ENCODE data around the gene COX4I1.
"Not testable (repeated sequence)": the region's sequence is repeated elsewhere in the genome, so short reads cannot be mapped to it uniquely, and the experiment has no call there.

The COX4I1 gene

DNA sequence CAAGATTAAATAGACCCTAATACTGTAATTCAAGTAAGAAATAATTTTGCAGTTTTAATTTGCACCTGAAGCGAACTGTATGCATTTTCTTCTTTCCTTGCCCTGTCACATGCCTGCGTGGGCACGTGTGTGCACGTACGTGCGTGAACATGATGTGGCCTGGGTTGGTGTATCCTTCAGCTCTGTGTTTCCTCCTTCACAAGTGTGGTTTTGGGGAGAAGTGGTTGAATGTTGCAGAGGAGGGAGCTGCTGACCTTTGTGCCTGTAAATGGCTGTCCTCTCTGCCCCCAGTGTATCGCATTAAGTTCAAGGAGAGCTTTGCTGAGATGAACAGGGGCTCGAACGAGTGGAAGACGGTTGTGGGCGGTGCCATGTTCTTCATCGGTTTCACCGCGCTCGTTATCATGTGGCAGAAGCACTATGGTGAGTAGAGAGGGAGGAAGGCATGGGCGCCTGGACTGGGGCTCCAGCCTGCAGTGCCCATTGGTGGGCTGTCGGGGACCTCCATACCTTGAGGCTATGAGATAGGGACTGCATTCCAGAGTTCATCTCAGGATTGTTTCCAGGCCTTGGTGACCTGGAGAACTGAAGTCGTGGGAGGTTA lies 6.0 kb downstream of the COX4I1 start:
- no peak for DNase-seq

GRCh38 chr16:85806539-85806938 lies 7.0 kb downstream of the COX4I1 start:
- no peak for DNase-seq

GRCh38 chr16:85807340-85807739 lies 7.8 kb downstream of the COX4I1 start:
- DNase-seq: not testable (repeated sequence)

- DNase-seq: not testable (repeated sequence)
These were observed 8.6 kb downstream of the COX4I1 start for GRCh38 chr16:85808104-85808503.

DNA sequence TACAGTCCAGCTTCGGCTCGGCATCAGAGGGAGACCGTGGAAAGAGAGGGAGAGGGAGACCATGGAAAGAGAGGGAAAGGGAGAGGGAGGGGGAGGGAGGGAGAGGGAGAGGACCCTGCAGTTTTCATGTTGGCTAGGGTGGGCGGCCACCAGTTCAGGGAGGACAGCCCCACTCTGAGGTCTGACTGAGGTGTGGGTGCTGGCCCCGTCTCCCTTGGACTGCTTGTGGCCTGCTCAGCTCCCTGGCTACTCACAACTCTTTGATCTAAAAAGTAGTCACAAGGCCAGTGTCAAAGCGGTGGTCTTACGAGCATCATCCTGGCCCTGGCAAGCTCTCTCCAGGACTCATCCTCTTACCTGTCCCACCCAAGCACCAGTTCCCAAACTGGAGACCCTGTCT lies 9.4 kb downstream of the COX4I1 start:
- no peak for DNase-seq

DNA sequence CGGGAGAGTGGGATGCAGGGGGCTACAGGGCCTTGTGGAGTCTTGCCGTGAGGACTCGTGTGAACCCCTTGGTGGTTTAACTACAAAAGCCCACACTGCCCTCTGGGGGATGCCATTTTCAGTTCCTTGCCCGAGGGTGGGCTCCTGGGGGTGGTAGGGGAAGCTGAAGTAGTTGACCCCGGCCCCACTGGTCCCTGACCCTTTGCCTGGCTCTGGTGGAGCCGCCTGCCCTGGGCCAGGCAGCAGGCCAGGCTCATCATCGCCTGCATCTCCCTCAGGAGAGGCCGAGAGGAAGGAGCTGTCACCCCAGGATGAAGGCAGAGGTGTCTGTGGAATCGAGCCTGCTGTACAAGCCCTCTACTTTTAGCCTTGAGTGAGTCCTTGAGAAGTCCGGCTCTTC lies 10.2 kb downstream of the COX4I1 start:
- no peak for DNase-seq

GRCh38 chr16:85810097-85810741 lies 10.7 kb downstream of the COX4I1 start:
- DNase-seq: no peak

- DNase-seq: no peak
These were observed 11.2 kb downstream of the COX4I1 start for GRCh38 chr16:85810742-85811115.

DNA sequence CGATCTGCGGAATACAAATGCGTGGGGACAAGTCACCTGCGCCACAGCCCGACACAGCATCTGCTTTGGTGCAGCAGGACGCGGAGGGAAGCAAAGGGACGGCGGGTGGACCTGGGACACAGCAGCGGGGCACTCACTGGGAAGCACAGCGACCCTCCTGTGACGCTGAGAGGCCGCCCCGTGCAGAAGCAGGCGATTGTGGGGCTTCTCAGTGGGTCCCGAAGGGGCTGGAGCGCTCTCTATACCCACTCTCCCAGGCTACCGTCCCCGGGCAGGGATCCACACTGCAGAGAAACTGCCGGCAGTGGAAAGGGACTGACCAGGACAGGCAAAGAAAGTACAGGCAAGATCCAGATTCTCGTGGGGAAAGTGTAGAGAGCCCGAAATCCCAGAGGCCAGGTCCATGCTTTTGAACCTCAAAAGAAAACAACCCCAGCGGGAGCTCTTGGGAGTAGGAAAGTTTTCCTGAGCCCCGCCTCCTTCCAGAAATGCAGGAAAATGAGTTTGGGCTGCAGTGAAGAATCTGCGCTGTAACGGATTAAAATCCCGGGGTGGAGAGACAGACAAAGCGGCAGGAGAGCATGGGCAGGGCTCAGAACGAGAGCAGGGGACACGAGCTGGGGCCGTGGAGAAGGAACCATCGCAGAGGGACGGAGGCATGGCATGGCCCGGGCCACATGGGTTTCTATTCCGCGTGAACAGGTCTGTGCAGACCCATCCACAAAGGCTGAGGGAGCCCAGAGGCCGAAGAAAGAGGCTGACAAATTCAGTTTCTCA lies 12.7 kb downstream of the COX4I1 start:
- DNase-seq: no peak

GRCh38 chr16:85812811-85813700 lies 13.6 kb downstream of the COX4I1 start:
- no peak for DNase-seq

DNA sequence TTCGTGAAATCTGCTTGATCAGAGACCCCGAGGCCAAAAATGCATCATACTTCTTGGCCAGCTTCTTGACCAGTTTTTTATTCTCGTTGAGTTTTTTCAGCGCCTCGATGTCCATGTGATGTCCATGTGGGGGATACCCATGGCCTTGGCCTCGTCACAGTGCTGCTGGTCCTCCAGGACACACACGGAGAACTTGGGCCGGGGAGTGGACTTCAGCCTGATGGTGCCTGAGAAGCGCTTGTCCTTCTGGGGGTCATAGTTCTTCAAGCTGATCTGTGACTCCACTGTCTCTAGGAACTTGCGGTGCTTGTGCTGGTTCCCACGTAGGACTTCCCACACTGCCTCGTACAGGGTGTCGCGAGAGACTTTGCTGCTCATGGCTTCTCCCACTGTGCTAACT lies 16.7 kb downstream of the COX4I1 start:
- no peak for DNase-seq

DNA sequence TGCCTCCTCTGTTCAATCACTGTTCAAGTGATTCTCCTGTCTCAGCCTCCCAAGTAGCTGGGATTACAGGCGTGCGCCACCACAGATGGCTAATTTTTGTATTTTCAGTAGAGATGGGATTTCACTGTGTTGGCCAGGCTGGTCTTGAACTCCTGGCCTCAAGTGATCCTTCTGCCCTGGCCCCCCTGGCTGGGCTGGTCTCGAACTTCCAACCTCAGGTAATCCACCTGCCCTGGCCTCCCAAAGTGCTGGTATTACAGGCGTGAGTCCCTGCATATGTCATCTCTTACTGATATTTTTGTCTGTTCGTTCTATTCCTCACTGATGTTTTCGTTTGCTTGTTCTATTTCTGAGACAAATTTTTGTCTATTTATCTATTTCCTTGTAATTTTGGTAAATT lies 17.7 kb downstream of the COX4I1 start:
- not testable (repeated sequence) for DNase-seq

- peak; percentile 79 for DNase-seq
These were observed 19.8 kb downstream of the COX4I1 start for GRCh38 chr16:85819245-85819644.

GRCh38 chr16:85819771-85820170 lies 20.3 kb downstream of the COX4I1 start:
- DNase-seq: no peak

DNA sequence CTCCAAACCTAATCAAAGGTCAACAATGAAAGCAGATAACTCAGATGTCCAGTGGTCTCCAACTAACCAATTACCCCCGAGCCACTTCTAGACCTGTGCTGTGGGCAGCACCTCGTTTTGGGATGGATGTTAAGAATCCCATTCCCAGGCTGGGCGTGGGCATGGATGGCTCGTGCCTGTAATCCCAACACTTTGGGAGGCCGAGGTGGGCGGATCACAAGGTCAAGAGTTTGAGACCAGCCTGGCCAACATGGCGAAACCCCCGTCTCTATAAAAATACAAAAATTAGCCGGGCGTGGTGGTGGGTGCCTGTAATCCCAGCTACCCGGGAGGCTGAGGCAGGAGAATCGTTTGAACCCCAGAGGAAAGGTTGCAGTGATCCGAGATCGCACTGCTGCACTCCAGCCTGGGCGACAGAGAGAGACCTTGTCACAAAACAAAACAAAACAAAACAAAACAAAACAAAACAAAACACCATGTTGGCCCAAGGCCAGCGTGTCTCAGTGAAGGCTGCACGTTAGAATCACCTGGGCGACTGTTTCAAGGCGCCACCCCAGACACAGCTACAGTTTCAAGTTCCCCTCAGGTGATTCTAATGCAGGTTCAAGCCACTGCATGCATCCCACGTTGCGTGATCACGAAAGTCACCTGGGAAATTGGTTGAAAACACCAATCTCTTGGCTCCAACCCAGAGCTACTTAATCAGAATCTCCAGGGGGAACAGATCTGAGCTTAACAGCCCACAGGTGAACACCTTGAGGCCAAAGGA lies 21.3 kb downstream of the COX4I1 start:
- no peak for DNase-seq

DNA sequence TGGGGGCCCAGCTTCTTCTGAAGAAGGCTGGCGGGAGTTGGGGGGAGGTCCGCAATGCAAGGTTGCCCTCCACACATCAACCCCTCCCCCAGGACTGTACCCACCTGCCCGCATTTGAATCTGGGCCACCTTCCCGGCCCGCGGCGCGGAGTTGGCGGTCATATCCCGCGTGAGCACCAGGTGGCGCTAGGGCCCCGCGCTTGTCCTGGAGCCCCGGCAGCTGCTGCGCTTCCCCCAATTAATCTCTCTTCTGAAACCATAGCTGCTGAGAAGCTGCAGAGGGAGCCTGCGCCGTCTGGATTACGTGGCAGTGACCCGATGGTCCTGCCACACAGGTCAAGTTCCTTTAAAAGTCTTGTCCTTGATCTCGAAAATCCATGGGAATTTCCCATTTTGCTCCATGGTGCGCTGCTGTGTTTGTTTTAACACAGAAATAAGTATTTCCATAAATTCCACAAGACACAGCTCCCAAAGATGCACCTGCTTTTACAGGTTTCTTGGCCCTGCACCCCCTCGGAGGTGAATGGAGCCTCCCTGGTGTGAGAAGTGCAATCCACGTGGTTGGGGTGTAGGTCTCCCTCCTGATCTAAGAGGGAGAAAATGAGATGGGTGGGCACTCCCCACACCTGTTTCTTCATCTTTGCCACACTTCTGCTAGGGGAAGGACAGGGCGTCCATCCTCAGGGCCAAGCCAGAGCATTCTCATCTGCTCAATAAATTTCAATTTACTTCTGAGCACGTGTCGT lies 22.1 kb downstream of the COX4I1 start:
- DNase-seq: peak; percentile 80

GRCh38 chr16:85822145-85822544 lies 22.6 kb downstream of the COX4I1 start:
- no peak for DNase-seq

- no peak for DNase-seq
These were observed 23.9 kb downstream of the COX4I1 start for GRCh38 chr16:85823328-85823920.

GRCh38 chr16:85824161-85825135 lies 25.0 kb downstream of the COX4I1 start:
- DNase-seq: peak; percentile 68

DNA sequence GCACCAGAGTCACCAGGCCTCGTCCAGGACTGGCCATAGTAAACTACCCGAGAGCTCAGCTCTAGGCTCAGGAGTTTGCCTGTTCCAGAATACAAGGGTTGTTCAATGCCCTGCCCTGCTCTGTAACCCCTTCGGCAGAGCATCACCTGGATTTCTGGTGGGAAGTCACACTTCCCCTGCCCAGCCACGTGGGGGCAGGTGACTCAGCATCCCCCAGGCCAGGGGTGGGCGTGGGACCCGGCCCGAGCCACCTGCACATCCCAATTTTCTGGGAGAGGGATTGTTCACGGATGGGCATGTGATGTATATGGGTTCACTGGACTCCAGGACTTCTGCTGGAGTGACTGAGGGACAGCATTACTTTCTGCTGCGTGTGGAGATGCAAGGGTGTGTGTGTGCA lies 25.8 kb downstream of the COX4I1 start:
- DNase-seq: no peak
